Measurements from ENCODE around the gene EDA.

GRCh38 chrX:69884210-69884609, 268.3 kb downstream of the EDA start:
- TF ChIP-seq, protein P1, sequence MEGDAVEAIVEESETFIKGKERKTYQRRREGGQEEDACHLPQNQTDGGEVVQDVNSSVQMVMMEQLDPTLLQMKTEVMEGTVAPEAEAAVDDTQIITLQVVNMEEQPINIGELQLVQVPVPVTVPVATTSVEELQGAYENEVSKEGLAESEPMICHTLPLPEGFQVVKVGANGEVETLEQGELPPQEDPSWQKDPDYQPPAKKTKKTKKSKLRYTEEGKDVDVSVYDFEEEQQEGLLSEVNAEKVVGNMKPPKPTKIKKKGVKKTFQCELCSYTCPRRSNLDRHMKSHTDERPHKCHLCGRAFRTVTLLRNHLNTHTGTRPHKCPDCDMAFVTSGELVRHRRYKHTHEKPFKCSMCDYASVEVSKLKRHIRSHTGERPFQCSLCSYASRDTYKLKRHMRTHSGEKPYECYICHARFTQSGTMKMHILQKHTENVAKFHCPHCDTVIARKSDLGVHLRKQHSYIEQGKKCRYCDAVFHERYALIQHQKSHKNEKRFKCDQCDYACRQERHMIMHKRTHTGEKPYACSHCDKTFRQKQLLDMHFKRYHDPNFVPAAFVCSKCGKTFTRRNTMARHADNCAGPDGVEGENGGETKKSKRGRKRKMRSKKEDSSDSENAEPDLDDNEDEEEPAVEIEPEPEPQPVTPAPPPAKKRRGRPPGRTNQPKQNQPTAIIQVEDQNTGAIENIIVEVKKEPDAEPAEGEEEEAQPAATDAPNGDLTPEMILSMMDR (conservative IDR thresholded peaks at IDR 0.05 in 1 of 2, IDR thresholded peaks at IDR 0.05 in 1 of 2; ENCODE audit: extremely low read depth in 1 of 2, insufficient read depth in 1 of 2, low read depth in 1 of 2, low read length in 2 of 2): no peak
- TF ChIP-seq EZH2 (IDR thresholded peaks at IDR 0.05; ENCODE audit: borderline replicate concordance, low read length): no peak

Data from mammary epithelial cell (primary cell).